Spleen (tissue), 7 donors: ENCODE data around the gene MYPN.
"Not testable (repeated sequence)": the region's sequence is repeated elsewhere in the genome, so short reads cannot be mapped to it uniquely, and the experiment has no call there.

Source experiments
- CTCF ChIP-seq, 11 experiments: fragments of 200-600 bp in 7 of 11; fragments of 450-650 bp in 4 of 11; sonication (generic) in 4 of 11; IDR thresholded peaks in 8 of 11; conservative IDR thresholded peaks in 3 of 11; 1 replicate in 7 of 11; 2 replicates in 4 of 11; pipeline versions ENCODE4 v1.4.0 to v1.8.0; 2016 to 2021; ENCODE audit warnings: antibody characterized with exemption in 11 of 11, inconsistent platforms in 4 of 11, mild to moderate bottlenecking in 1 of 11
- POLR2A ChIP-seq, 3 donors: fragments of 450-650 bp; IDR thresholded peaks; one replicate each; pipeline ENCODE4 v1.5.1; 2017; ENCODE audit warnings: antibody characterized with exemption in 3 of 3, mild to moderate bottlenecking in 1 of 3
- POLR2AphosphoS5 ChIP-seq, 3 donors: sonication (generic); formaldehyde crosslinking; IDR thresholded peaks; one replicate each; pipeline ENCODE4 v1.5.1; 2017; ENCODE audit warnings: antibody characterized with exemption in 3 of 3
- donor health status: DM: no; HTN: no; CAD: no; lungs with moderate emphysema.
- donor health status: DM: no; HTN: no; CAD: no.
- donor health status: DM: no; HTN: no; CAD: no.

GRCh38 chr10:68246397-68246796 is 137.1 kb downstream of the MYPN start:
- TF ChIP-seq CTCF (IDR thresholded peaks at IDR 0.05 in 8 of 11, conservative IDR thresholded peaks at IDR 0.05 in 3 of 11); POLR2AphosphoS5 (IDR thresholded peaks at IDR 0.05); POLR2A (IDR thresholded peaks at IDR 0.05): not testable (repeated sequence)
